ENCODE measurements around the gene EBF4.

Gene EBF4

DNA sequence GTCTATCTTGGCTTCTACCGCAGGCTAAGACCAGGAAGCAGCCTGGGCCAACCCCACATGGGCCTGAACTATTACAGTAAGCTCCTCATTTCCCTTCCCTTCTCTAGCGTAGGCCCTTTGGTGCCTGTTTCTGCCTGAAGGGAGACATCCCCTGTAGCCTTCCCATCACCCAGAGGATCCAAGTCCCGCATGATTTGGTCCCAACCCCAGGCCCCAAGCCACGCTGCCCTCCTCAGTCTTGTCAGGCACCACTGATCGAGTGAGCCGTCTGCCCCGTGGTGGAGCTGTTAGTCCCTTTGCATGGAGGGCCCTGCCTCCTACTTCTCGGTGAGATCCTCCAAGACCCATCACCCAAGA lies 46.4 kb downstream of the EBF4 start:
- TF ChIP-seq, protein P1, sequence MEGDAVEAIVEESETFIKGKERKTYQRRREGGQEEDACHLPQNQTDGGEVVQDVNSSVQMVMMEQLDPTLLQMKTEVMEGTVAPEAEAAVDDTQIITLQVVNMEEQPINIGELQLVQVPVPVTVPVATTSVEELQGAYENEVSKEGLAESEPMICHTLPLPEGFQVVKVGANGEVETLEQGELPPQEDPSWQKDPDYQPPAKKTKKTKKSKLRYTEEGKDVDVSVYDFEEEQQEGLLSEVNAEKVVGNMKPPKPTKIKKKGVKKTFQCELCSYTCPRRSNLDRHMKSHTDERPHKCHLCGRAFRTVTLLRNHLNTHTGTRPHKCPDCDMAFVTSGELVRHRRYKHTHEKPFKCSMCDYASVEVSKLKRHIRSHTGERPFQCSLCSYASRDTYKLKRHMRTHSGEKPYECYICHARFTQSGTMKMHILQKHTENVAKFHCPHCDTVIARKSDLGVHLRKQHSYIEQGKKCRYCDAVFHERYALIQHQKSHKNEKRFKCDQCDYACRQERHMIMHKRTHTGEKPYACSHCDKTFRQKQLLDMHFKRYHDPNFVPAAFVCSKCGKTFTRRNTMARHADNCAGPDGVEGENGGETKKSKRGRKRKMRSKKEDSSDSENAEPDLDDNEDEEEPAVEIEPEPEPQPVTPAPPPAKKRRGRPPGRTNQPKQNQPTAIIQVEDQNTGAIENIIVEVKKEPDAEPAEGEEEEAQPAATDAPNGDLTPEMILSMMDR (IDR thresholded peaks at IDR 0.05; ENCODE audit: insufficient read depth, low read length, poor library complexity, severe bottlenecking) = no peak
- Histone ChIP-seq H3K36me3 (ENCODE audit: control insufficient read depth, insufficient read depth, low read length) (no peaks in the 10 kb centered on the region), H3K4me3 (replicated peaks; ENCODE audit: low read depth, low read length) (no peak overlapping the region), H3K27me3 (replicated peaks; ENCODE audit: control insufficient read depth, insufficient read depth, low read length) (no peaks in the 10 kb centered on the region)
- no peak for DNase-seq (ENCODE audit: extremely low read depth, insufficient read length)

DNA sequence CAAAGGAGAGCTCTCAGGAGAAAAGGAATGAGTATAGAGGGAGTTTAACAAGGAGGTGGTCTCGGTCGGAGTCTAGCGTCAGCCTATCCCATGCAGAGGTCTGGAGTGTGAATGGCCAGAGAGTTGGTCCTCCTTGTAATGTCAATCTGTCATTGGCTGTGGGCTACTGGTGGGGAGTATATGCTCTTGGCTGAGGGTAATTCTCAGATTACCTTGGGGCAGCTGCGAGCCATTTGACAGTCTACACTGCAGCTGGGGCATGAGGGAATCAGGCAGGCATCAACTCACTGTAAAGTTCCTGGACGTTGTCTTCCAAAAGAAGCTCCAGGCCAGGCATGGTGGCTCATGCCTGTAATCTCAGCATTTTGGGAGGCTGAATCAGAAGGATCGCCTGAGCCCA lies 48.1 kb downstream of the EBF4 start:
- DNase-seq (ENCODE audit: extremely low read depth, insufficient read length) = no peak
- TF ChIP-seq, protein P1 (IDR thresholded peaks at IDR 0.05; ENCODE audit: insufficient read depth, low read length, poor library complexity, severe bottlenecking) = no peak
- Histone ChIP-seq H3K4me3 (replicated peaks; ENCODE audit: low read depth, low read length) (no peak overlapping the region), H3K36me3 (ENCODE audit: control insufficient read depth, insufficient read depth, low read length) (no peaks in the 10 kb centered on the region), H3K27me3 (replicated peaks; ENCODE audit: control insufficient read depth, insufficient read depth, low read length) (no peaks in the 10 kb centered on the region)

DNA sequence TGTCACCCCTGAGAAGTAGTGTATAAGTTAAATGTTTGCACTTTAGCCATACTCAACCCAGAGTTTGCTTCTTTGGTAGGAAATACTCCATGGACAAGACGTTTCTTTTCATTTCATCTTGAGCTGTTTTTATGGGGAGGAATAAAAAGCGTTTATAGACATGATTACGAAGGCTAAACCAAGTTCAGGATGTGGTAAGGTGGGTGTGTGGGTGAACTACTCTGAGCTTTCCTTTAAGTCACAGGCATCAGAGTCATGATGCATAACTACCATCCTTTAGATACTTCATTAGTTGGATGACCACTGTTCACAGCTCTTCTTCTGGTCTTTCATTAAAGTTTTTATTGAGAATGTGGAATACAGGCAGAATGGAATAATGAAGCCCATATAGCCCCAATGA lies 48.9 kb downstream of the EBF4 start:
- Histone ChIP-seq H3K4me3 (replicated peaks; ENCODE audit: low read depth, low read length) (no peak overlapping the region), H3K27me3 (replicated peaks; ENCODE audit: control insufficient read depth, insufficient read depth, low read length) (no peaks in the 10 kb centered on the region)
- TF ChIP-seq, protein P1 (IDR thresholded peaks at IDR 0.05; ENCODE audit: insufficient read depth, low read length, poor library complexity, severe bottlenecking) = no peak

DNA sequence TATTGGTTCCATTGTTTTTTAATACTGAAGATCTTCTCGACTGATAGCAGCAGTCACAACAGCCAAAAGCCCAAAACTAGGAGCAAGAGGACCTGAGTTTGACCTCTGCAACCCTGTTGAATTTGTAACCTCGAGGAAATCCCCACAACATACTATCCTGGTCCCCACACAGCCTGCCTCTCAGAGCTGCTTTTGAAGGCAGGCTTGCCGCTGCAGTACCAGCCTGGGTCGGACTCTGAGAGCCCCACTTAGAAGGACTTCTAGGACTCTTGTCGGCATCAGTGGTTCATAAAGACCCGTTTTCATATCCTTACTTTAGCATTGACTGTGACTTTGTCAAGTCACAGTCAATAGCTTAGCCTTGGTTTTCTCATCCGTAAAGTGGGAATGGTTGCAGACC lies 49.3 kb downstream of the EBF4 start:
- Histone ChIP-seq H3K27me3 (replicated peaks; ENCODE audit: control insufficient read depth, insufficient read depth, low read length) (no peaks in the 10 kb centered on the region), H3K36me3 (ENCODE audit: control insufficient read depth, insufficient read depth, low read length) (no peaks in the 10 kb centered on the region), H3K4me3 (replicated peaks; ENCODE audit: low read depth, low read length) (no peak overlapping the region)
- DNase-seq (ENCODE audit: extremely low read depth, insufficient read length) = no peak
- TF ChIP-seq, protein P1 (IDR thresholded peaks at IDR 0.05; ENCODE audit: insufficient read depth, low read length, poor library complexity, severe bottlenecking) = no peak

More for the DNA sequence above, 48.9 kb downstream of the EBF4 start:
- no peak for DNase-seq (ENCODE audit: extremely low read depth, insufficient read length)
- H3K36me3 ChIP-seq (ENCODE audit: control insufficient read depth, insufficient read depth, low read length) = no peaks in the 10 kb centered on the region

DNA sequence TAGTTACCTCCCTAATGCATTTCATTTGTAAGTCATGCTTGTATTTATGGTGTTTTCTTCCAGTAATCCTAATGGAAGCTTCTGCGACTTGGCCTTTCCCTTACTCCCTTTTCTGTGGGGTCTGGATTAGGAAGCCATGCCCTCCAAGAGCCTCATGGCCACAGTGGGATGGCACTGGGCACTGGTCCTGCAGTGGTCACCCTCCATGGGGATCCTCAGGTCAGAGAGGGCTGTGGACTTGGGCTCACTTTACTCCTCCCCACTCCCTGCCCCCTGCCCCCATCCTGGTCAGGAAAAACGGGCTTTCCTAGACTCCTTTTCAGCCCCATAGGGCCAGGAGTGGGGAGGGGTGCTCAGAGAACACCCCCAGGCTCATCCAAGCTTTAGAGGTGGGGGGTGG lies 49.9 kb downstream of the EBF4 start:
- H3K27me3 ChIP-seq (replicated peaks; ENCODE audit: control insufficient read depth, insufficient read depth, low read length) = no peaks in the 10 kb centered on the region
- no peaks in the 10 kb centered on the region for H3K36me3 ChIP-seq (ENCODE audit: control insufficient read depth, insufficient read depth, low read length)
- DNase-seq (ENCODE audit: extremely low read depth, insufficient read length) = no peak
- TF ChIP-seq, protein P1 (IDR thresholded peaks at IDR 0.05; ENCODE audit: insufficient read depth, low read length, poor library complexity, severe bottlenecking) = no peak
- no peak overlapping the region for H3K4me3 ChIP-seq (replicated peaks; ENCODE audit: low read depth, low read length)

DNA sequence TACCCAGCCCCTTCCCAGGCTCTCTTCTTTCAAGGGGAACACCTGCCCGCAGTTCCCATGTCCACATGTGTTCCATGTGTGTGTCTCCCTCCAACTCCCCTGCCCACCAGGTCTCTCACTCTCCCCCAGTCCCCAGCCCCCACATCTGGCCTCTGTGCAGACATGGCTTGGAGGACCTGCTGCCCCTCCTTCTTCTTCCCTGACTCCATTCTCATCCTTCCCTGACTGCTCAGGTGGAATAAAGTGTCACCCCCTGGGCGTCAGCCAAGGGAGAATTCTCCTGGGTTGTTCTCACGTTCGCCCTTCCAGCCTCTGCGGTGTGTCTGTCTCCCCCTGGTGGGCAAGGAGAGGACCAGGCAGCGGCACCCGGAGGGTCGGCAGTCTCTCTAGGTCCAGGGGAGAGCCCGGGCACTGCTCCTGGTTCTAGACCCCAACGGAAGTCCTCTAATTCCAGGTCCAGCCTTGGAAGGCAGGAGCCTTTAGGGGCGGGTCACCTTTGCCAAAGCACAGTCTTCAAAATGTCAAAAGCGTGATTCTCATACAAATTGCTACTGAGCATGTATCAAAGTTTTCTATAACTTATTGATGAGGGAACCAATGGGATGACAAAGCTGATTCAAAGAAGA lies 50.5 kb downstream of the EBF4 start:
- no peaks in the 10 kb centered on the region for H3K27me3 ChIP-seq (replicated peaks; ENCODE audit: control insufficient read depth, insufficient read depth, low read length)
- no peak for DNase-seq (ENCODE audit: extremely low read depth, insufficient read length)
- no peak overlapping the region for H3K4me3 ChIP-seq (replicated peaks; ENCODE audit: low read depth, low read length)
- H3K36me3 ChIP-seq (ENCODE audit: control insufficient read depth, insufficient read depth, low read length) = no peaks in the 10 kb centered on the region
- TF ChIP-seq, protein P1 (IDR thresholded peaks at IDR 0.05; ENCODE audit: insufficient read depth, low read length, poor library complexity, severe bottlenecking) = peak; percentile 98
